ENCODE results near the gene CAV2. TPM values are rescaled to one million over a fixed set of nuclear protein-coding genes. Genes with fewer than 3 reads are reported as not detected.

Gene CAV2
- total and polyA plus RNA-seq, 2 of the 13 experiments (the other 11 are each of a cell fraction or from before 2014, with no cell fraction given), result 0.09 to 0.18 TPM

DNA sequence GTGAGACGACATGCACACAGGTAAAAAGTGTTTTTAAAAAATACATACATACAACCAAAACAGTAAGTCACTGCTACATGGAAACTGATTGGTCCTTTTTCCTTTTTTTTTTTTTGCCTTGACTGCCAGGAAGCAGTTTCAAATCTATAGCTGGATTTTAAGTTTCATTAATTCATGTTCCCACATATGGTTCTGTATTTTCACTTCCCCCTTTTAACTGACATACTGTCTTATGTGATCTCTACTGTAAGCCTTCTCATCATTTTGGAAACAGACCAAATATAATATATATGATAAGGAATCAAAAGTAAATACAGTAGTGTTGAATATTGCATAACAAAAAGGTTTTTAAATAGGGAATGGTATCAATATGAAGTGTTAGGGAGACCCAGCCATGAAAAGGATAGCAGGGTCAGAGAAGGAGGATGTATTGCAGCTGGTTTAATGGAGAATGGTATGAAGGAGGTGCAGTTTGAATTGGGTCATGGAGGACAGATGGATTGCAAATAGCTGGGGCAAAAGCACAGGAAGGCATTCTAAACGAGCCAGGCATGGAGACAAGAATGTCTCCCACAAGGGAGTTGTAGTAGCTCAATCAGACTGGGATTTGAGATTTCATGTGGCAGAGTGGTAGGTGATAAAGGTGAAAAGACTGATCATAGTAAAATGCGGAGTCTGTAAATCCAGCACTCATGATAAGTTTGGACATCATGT lies 30.7 kb downstream of the CAV2 start:
- ChIA-PET CTCF (ENCODE audit: low intra/inter-chr PET ratio, low total read pairs) (no interaction called here), POLR2A (no interaction called here)
- 34% methylated on average over 3 of the region's 3 CpGs for WGBS (ENCODE audit: low lambda C conversion rate)
- H3K4me3 ChIP-seq (replicated peaks in 1 of 3; ENCODE audit: insufficient read depth in 1 of 3, low read depth in 2 of 3, low read length in 3 of 3), result no peak overlapping the region
- H2AFZ ChIP-seq (ENCODE audit: low read length), result no peak overlapping the region
- H3K4me2 ChIP-seq (ENCODE audit: low read depth, low read length), result no peak overlapping the region
- no peak overlapping the region for H3K9ac ChIP-seq (ENCODE audit: insufficient read depth, low read depth, low read length)
- ATAC-seq (no peak), FAIRE-seq (no peak), DNase-seq (ENCODE audit: low spot score) (no peak)
- H4K20me1 ChIP-seq (ENCODE audit: insufficient read depth, low read length), result no peaks in the 10 kb centered on the region
- no peak overlapping the region for H3K27ac ChIP-seq (ENCODE audit: extremely low read length, insufficient read depth, low read length)
- H3K4me1 ChIP-seq (ENCODE audit: insufficient read depth, low read length), result peaks cover 13% of the 10 kb centered on the region
- in situ Hi-C loops (cut with HindIII; ENCODE audit: extremely low pct_ligation_motif_present, low pct_unique_long_range_greater_than_20kb), result no loop called here
- H3K36me3 ChIP-seq (replicated peaks in 1 of 2; ENCODE audit: control insufficient read depth in 1 of 2, insufficient read depth in 2 of 2, low read length in 2 of 2), result no peaks in the 10 kb centered on the region
- intact Hi-C loops (cut with micrococcal nuclease; ENCODE audit: unreplicated experiment), result no loop called here
- no peaks in the 10 kb centered on the region for H3K9me3 ChIP-seq (ENCODE audit: low read length)
- H3K27me3 ChIP-seq (ENCODE audit: control insufficient read depth in 1 of 2, insufficient read depth in 2 of 2, low read length in 2 of 2), result peaks cover 6 to 24% of the 10 kb centered on the region in 2 experiments; a peak in 4 of 5 replicates
- H3K79me2 ChIP-seq (ENCODE audit: insufficient read depth, low read length), result no peaks in the 10 kb centered on the region
- BruUV-seq (replicated peaks), result no TSS peak
- TF ChIP-seq SP2 (CRISPR knock-in tag; IDR thresholded peaks at IDR 0.05) (no peak), ZNF501 (CRISPR knock-in tag; IDR thresholded peaks at IDR 0.05) (no peak)
- TF ChIP-seq, protein P1, sequence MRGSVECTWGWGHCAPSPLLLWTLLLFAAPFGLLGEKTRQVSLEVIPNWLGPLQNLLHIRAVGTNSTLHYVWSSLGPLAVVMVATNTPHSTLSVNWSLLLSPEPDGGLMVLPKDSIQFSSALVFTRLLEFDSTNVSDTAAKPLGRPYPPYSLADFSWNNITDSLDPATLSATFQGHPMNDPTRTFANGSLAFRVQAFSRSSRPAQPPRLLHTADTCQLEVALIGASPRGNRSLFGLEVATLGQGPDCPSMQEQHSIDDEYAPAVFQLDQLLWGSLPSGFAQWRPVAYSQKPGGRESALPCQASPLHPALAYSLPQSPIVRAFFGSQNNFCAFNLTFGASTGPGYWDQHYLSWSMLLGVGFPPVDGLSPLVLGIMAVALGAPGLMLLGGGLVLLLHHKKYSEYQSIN (CRISPR knock-in tag; IDR thresholded peaks at IDR 0.05; ENCODE audit: borderline replicate concordance), result no peak
- TF ChIP-seq, protein P2, sequence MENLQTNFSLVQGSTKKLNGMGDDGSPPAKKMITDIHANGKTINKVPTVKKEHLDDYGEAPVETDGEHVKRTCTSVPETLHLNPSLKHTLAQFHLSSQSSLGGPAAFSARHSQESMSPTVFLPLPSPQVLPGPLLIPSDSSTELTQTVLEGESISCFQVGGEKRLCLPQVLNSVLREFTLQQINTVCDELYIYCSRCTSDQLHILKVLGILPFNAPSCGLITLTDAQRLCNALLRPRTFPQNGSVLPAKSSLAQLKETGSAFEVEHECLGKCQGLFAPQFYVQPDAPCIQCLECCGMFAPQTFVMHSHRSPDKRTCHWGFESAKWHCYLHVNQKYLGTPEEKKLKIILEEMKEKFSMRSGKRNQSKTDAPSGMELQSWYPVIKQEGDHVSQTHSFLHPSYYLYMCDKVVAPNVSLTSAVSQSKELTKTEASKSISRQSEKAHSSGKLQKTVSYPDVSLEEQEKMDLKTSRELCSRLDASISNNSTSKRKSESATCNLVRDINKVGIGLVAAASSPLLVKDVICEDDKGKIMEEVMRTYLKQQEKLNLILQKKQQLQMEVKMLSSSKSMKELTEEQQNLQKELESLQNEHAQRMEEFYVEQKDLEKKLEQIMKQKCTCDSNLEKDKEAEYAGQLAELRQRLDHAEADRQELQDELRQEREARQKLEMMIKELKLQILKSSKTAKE (CRISPR knock-in tag; IDR thresholded peaks at IDR 0.05; ENCODE audit: borderline replicate concordance), result no peak

Measured in HepG2 (cell line).